M059J (cell line): ENCODE data around the gene RAB8B. TPM values are rescaled to one million over a fixed set of nuclear protein-coding genes. Genes with fewer than 3 reads are reported as not detected.

Source experiments
- DNase-seq: peaks from one replicate; pipeline ENCODE4 v3.0.0-alpha.2; 2012; ENCODE audit warnings: low read depth
- total RNA-seq: library from RNA; depleted of rRNA; stranded (reverse); fragments of >200 nt; shearing (Covaris generic); gene quantifications from 2 replicates; pipeline ENCODE4 v1.2.3, GENCODE V29; 2014; rRNA removed

The RAB8B gene
- total RNA-seq, 1 experiment from 2014 or later: 48.5 TPM

- DNase-seq: no peak
These were observed 121.2 kb downstream of the RAB8B start for GRCh38 chr15:63310646-63311045.

GRCh38 chr15:63312286-63312685, 122.9 kb downstream of the RAB8B start:
- no peak for DNase-seq

- DNase-seq: no peak
These were observed 124.4 kb downstream of the RAB8B start for GRCh38 chr15:63313825-63314224.

GRCh38 chr15:63314409-63314808, 125.0 kb downstream of the RAB8B start:
- DNase-seq: no peak

Other genes with a start within 250 kb of the RAB8B start
- 1,051 and 1,337 TPM in 2 replicates for gene TPM1, start 146.9 kb upstream of the RAB8B start, total RNA-seq
- gene LACTB, start 67.7 kb upstream of the RAB8B start, total RNA-seq: 22.5 and 41.1 TPM in 2 replicates
- 131 and 242 TPM in 2 replicates for gene RPS27L, start 32.1 kb upstream of the RAB8B start, total RNA-seq
- 7.7 and 8.8 TPM in 2 replicates for gene APH1B, start 88.0 kb downstream of the RAB8B start, total RNA-seq
- 6.1 and 6.9 TPM in 2 replicates for gene CA12, start 192.2 kb downstream of the RAB8B start, total RNA-seq